SU-DHL-6 (cell line): Measurements from ENCODE around the gene PITPNC1.
"Not testable (repeated sequence)": the region's sequence is repeated elsewhere in the genome, so short reads cannot be mapped to it uniquely, and the experiment has no call there.

Experiments used
- H2AFZ ChIP-seq: fragments of 200-600 bp; sonication (generic); 2 replicates; pipeline ENCODE4 v1.6.1; 2014; ENCODE audit warnings: low read depth, mild to moderate bottlenecking, moderate library complexity, mixed read lengths, antibody characterized with exemption, low read length; ENCODE audit not compliant: severe bottlenecking
- H3F3A ChIP-seq: fragments of 200-600 bp; shearing (Covaris generic); 2 replicates; pipeline ENCODE4 v1.6.0; 2016; ENCODE audit warnings: antibody characterized with exemption, mild to moderate bottlenecking; ENCODE audit not compliant: insufficient read depth
- H3K27ac ChIP-seq: fragments of 200-600 bp; sonication (generic); 2 replicates; pipeline ENCODE4 v1.5.1; 2016; ENCODE audit warnings: low read depth, mild to moderate bottlenecking, low read length, moderate library complexity, mixed read lengths
- H3K27me3 ChIP-seq: fragments of 200-600 bp; sonication (generic), shearing (Covaris generic); 2 replicates; pipeline ENCODE4 v1.6.0; 2014; ENCODE audit warnings: mild to moderate bottlenecking, low read length
- H3K36me3 ChIP-seq: fragments of 200-600 bp; sonication (generic); 2 replicates; pipeline ENCODE4 v1.6.1; 2014; ENCODE audit warnings: mild to moderate bottlenecking, low read length, mixed read lengths
- H3K4me2 ChIP-seq: fragments of 300-600, 200-600 bp; shearing (Covaris generic), sonication (generic); 2 replicates; pipeline ENCODE4 v1.6.0; 2014; ENCODE audit warnings: low read length, low read depth, mild to moderate bottlenecking; ENCODE audit not compliant: poor library complexity, severe bottlenecking
- H3K4me3 ChIP-seq: fragments of 200-600 bp; sonication (generic); 2 replicates; pipeline ENCODE4 v1.5.1; 2014; ENCODE audit warnings: antibody characterized with exemption, low read length, mild to moderate bottlenecking, mixed read lengths; ENCODE audit not compliant: insufficient read depth, poor library complexity, severe bottlenecking
- H3K79me2 ChIP-seq: fragments of 200-600 bp; sonication (generic); 2 replicates; pipeline ENCODE4 v1.6.1; 2014; ENCODE audit warnings: mild to moderate bottlenecking, low read length, moderate library complexity; ENCODE audit not compliant: insufficient read depth
- H3K9ac ChIP-seq: fragments of 200-600 bp; sonication (generic); 2 replicates; pipeline ENCODE4 v1.7.0; 2014; ENCODE audit warnings: mild to moderate bottlenecking, low read length
- H3K9me2 ChIP-seq: fragments of 200-600 bp; sonication (generic); replicated peaks from 2 replicates; pipeline ENCODE4 v1.6.1; 2014; ENCODE audit warnings: low read length; ENCODE audit not compliant: insufficient read depth
- H3K9me3 ChIP-seq: fragments of 200-600 bp; sonication (generic); 2 replicates; pipeline ENCODE4 v1.6.1; 2014; ENCODE audit warnings: low read length, mixed read lengths; ENCODE audit not compliant: insufficient read depth
- H4K20me1 ChIP-seq: fragments of 200-600 bp; sonication (generic); 2 replicates; pipeline ENCODE4 v1.6.1; 2014; ENCODE audit warnings: low read depth, mild to moderate bottlenecking, antibody characterized with exemption, low read length, moderate library complexity, mixed read lengths
- EZH2phosphoT487 ChIP-seq: fragments of 200-600 bp; sonication (generic), shearing (Covaris generic); conservative IDR thresholded peaks from 2 replicates; pipeline ENCODE4 v1.6.1; 2018; ENCODE audit warnings: mild to moderate bottlenecking, antibody characterized with exemption, low read length, moderate library complexity, mixed read lengths
- TF ChIP-seq, protein P1 (sequence below): fragments of 200-600 bp; sonication (generic); IDR thresholded peaks from one replicate; pipeline ENCODE4 v1.5.1; 2017; ENCODE audit warnings: antibody characterized with exemption, mild to moderate bottlenecking, low read length, moderate library complexity; ENCODE audit not compliant: insufficient read depth, poor library complexity, severe bottlenecking

The PITPNC1 gene

DNA sequence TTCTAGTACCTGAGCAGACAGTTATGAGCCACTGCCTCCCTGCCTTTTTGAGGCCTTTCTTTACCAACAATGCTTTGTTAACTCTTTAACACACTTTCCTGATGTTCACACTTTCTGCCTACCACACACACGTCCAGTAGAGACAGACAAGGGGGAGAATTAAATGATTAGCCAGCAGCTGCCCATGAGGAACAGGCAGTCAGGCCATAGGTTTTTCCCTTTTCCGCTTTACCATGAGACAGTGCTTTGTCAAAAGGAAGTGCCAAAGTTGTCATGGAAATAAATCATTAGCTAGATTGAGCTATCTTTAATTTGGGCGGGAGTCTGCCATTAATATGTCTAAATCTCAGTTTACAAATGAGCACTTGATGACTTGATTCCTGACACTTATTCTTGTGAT, 102.1 kb downstream of the PITPNC1 start:
- TF ChIP-seq, protein P1, sequence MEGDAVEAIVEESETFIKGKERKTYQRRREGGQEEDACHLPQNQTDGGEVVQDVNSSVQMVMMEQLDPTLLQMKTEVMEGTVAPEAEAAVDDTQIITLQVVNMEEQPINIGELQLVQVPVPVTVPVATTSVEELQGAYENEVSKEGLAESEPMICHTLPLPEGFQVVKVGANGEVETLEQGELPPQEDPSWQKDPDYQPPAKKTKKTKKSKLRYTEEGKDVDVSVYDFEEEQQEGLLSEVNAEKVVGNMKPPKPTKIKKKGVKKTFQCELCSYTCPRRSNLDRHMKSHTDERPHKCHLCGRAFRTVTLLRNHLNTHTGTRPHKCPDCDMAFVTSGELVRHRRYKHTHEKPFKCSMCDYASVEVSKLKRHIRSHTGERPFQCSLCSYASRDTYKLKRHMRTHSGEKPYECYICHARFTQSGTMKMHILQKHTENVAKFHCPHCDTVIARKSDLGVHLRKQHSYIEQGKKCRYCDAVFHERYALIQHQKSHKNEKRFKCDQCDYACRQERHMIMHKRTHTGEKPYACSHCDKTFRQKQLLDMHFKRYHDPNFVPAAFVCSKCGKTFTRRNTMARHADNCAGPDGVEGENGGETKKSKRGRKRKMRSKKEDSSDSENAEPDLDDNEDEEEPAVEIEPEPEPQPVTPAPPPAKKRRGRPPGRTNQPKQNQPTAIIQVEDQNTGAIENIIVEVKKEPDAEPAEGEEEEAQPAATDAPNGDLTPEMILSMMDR: no peak
- TF ChIP-seq EZH2phosphoT487: no peak
- Histone ChIP-seq H3K9me3 (no peaks in the 10 kb centered on the region), H3K27ac (no peak overlapping the region), H3K79me2 (no peaks in the 10 kb centered on the region), H3K27me3 (no peaks in the 10 kb centered on the region), H3K9ac (no peak overlapping the region), H3F3A (no peaks in the 10 kb centered on the region), H2AFZ (no peak overlapping the region), H3K9me2 (no peaks in the 10 kb centered on the region), H4K20me1 (no peaks in the 10 kb centered on the region), H3K4me3 (no peak overlapping the region), H3K4me2 (no peak overlapping the region), H3K36me3 (no peaks in the 10 kb centered on the region)

GRCh38 chr17:67480959-67481358, 103.9 kb downstream of the PITPNC1 start:
- not testable (repeated sequence) for H3K79me2 ChIP-seq, H3K9ac ChIP-seq, H3F3A ChIP-seq, H4K20me1 ChIP-seq, H3K27ac ChIP-seq, H3K9me3 ChIP-seq, H3K36me3 ChIP-seq, H3K4me3 ChIP-seq, H2AFZ ChIP-seq, H3K4me2 ChIP-seq, H3K27me3 ChIP-seq, H3K9me2 ChIP-seq

DNA sequence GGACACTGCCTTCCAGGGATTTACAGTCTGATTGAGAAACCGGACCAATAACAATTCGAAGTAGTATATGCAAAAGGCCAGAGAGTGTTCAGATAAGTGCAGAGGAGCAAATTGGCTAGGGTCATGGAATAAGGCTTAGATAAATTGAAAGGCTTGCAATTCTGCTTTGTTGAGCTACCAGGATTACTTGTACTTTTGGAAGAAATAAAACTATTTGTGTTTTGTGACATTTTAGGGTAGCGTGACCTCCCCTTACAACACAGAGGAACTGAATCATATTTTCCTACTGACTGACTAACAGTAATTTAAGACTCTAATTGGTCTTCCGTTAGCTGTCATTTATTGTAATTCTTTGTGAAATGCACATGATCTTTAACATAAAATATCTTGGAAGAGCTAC, 104.7 kb downstream of the PITPNC1 start:
- H3K4me2 ChIP-seq: no peak overlapping the region
- no peak for TF ChIP-seq EZH2phosphoT487
- TF ChIP-seq, protein P1: no peak
- no peaks in the 10 kb centered on the region for H4K20me1 ChIP-seq
- H2AFZ ChIP-seq: no peak overlapping the region
- H3K27me3 ChIP-seq: no peaks in the 10 kb centered on the region
- H3K27ac ChIP-seq: no peak overlapping the region
- no peak overlapping the region for H3K9ac ChIP-seq
- no peak overlapping the region for H3K4me3 ChIP-seq
- H3F3A ChIP-seq: no peaks in the 10 kb centered on the region
- H3K9me3 ChIP-seq: no peaks in the 10 kb centered on the region
- H3K36me3 ChIP-seq: no peaks in the 10 kb centered on the region
- no peaks in the 10 kb centered on the region for H3K9me2 ChIP-seq
- no peaks in the 10 kb centered on the region for H3K79me2 ChIP-seq

DNA sequence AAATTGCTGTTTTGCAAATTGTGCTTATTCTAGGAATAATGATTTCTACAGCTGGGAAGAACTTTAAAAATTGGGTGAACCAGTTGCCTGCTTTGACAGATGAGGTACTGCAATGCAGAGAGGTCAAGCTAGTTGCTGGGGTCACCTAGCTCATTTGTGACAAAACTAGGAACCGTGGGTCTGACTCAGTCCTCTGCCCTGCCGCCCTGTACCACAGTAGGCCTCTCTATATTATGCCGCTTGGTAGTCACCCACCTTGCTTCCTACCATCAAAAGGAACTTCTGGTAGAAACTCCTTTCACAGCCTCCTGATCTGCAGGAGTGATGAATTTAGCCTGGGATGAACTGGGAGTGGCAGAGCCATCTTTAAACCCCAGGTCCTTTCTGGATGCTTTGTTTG, 105.7 kb downstream of the PITPNC1 start:
- TF ChIP-seq, protein P1: no peak
- TF ChIP-seq EZH2phosphoT487: no peak
- H3K4me3 ChIP-seq: no peak overlapping the region
- H3K27ac ChIP-seq: no peak overlapping the region
- no peaks in the 10 kb centered on the region for H3K79me2 ChIP-seq
- H4K20me1 ChIP-seq: no peaks in the 10 kb centered on the region
- H3K4me2 ChIP-seq: no peak overlapping the region
- H2AFZ ChIP-seq: no peak overlapping the region
- no peak overlapping the region for H3K9ac ChIP-seq
- no peaks in the 10 kb centered on the region for H3K9me3 ChIP-seq
- no peaks in the 10 kb centered on the region for H3K9me2 ChIP-seq
- no peaks in the 10 kb centered on the region for H3K27me3 ChIP-seq
- H3K36me3 ChIP-seq: no peaks in the 10 kb centered on the region
- no peaks in the 10 kb centered on the region for H3F3A ChIP-seq
